Measurements from ENCODE around the gene ZBTB49.

The ZBTB49 gene

DNA sequence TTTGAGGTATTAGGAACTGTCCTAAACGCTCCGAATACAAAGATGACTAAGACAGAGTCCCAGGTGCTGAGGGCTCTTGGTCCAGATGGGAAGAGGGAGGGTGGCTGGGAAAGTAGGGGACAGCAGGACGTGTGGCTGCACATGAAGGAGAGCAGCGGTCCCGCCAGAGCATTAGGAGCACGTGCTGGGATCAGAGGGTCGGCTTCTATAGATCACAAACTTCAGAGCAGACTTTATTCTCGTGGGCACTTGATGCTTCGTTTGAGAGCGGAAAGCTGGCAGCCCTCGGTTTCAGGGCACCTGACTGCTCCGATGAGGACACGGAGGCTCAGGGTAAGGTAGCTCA, 26.1 kb downstream of the ZBTB49 start:
- no peak overlapping the region for H3K4me3 ChIP-seq (ENCODE audit: low read depth, low read length)
- TF ChIP-seq, protein P1, sequence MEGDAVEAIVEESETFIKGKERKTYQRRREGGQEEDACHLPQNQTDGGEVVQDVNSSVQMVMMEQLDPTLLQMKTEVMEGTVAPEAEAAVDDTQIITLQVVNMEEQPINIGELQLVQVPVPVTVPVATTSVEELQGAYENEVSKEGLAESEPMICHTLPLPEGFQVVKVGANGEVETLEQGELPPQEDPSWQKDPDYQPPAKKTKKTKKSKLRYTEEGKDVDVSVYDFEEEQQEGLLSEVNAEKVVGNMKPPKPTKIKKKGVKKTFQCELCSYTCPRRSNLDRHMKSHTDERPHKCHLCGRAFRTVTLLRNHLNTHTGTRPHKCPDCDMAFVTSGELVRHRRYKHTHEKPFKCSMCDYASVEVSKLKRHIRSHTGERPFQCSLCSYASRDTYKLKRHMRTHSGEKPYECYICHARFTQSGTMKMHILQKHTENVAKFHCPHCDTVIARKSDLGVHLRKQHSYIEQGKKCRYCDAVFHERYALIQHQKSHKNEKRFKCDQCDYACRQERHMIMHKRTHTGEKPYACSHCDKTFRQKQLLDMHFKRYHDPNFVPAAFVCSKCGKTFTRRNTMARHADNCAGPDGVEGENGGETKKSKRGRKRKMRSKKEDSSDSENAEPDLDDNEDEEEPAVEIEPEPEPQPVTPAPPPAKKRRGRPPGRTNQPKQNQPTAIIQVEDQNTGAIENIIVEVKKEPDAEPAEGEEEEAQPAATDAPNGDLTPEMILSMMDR (IDR thresholded peaks at IDR 0.05; ENCODE audit: borderline replicate concordance, insufficient read depth, low read depth, low read length): no peak

DNA sequence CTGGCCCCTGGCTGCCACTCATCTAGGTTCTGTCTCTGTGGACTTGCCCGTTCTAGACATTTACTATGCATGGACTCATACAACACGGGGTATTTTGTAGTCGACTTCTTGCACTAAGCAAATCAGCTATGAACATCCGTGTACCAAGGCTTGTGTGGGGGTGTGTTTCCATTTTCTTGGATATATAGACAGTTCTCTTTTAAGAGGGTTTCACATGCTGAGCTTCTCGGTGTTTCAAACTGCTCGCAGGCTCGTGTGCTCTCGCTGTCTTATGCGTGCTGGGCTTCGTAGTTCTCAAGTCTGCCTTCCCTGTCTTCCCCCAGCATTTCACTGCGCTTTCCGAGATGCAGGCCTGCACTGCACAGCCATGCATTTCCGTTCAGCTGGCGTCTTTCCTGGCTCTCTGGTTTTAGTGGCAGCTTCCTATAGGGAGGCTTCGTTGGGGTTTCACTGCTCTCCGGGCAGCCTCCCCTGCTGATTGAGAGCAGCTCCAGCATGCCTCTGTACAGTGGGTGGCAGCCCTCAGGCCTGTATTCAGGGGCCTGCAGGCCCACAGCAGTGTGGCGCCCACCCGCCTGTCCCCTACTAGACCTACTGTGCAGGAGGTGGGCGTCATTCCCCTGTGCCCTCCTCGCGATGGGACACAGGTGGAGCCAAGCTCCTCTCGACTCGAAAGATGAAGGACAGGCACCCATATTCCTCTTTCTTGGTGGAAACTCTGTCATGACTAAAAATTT, 27.6 kb downstream of the ZBTB49 start:
- H3K4me3 ChIP-seq (ENCODE audit: low read depth, low read length): no peak overlapping the region
- TF ChIP-seq, protein P1 (IDR thresholded peaks at IDR 0.05; ENCODE audit: borderline replicate concordance, insufficient read depth, low read depth, low read length): no peak

DNA sequence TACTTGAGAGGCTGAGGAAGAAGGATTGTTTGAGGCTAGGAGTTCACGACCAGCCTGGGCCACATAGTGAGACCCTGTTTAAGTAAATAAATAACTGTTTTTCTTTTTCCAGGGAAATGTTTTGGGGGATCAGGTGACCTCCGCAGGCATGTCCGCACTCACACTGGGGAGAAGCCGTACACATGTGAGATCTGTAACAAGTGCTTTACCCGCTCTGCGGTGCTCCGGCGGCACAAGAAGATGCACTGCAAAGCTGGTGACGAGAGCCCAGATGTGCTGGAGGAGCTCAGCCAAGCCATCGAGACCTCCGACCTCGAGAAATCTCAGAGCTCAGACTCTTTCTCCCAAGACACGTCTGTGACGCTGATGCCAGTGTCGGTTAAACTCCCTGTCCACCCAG, 30.5 kb downstream of the ZBTB49 start:
- no peak overlapping the region for H3K4me3 ChIP-seq (ENCODE audit: low read depth, low read length)
- TF ChIP-seq, protein P1 (IDR thresholded peaks at IDR 0.05; ENCODE audit: borderline replicate concordance, insufficient read depth, low read depth, low read length): no peak

DNA sequence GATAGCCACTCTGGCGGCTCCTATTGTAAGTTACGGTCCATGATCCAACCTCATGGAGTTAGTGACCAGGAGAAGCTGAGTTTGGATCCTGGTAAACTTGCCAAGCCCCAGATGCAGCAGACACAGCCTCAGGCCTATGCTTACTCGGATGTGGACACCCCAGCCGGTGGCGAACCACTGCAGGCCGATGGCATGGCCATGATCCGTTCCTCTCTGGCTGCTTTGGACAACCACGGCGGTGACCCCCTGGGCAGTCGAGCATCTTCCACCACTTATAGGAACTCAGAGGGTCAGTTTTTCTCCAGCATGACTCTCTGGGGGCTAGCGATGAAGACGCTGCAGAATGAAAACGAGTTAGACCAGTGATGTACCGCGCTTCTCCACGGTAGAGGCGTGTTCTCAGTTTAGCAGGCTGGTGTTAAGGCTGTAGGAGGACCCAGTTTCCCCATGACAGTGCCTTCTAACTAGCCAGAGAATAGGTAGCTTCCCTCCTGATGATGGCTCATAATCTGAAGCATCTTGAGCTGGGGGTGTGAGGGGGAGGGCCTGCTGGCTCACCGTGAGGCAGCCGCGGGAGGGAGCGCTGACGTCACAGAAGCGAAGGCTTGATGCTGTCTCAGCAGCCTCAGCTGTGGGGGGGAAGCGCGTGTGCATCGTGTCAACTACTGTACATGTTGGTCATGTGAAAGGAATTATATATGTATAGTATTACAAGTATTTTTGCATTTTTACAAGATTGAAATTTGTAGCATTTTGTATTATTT, 31.1 kb downstream of the ZBTB49 start:
- no peak overlapping the region for H3K4me3 ChIP-seq (ENCODE audit: low read depth, low read length)
- TF ChIP-seq, protein P1 (IDR thresholded peaks at IDR 0.05; ENCODE audit: borderline replicate concordance, insufficient read depth, low read depth, low read length): no peak

DNA sequence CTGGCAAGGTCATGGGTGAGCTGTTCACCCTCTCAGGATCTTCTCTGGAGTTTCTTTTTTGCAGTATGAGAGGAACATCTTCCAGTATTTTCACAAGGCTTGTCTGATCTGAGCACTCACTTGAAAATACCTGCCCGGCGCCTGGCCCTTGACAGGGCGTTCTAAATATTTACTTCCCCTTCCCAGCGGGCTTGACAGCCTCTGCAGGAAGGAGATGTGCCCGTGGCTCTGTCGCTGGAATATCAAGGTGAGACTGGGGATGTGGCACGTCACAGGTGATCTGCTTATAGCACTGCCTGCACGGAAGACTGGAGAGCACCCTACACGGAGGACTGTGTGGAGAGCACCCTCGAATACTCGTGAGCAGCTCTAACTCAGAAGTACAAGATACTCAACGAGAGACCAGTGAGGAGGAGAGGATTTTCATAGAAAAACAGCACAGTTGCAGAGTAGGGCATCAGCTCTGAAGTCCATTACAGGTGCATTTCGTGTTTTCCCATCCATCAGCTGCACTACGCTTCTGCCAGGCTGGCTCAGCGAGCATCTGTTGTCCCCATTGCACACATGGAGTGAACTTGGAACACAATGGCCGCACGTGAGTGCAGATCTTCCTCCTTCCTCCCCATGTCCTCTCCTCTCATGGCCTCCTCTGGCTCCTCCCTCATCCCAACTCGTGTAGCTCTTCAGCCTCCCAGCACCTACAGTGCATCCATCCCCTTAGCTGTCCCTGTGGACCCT, 32.1 kb downstream of the ZBTB49 start:
- H3K4me3 ChIP-seq (ENCODE audit: low read depth, low read length): no peak overlapping the region
- TF ChIP-seq, protein P1 (IDR thresholded peaks at IDR 0.05; ENCODE audit: borderline replicate concordance, insufficient read depth, low read depth, low read length): no peak

DNA sequence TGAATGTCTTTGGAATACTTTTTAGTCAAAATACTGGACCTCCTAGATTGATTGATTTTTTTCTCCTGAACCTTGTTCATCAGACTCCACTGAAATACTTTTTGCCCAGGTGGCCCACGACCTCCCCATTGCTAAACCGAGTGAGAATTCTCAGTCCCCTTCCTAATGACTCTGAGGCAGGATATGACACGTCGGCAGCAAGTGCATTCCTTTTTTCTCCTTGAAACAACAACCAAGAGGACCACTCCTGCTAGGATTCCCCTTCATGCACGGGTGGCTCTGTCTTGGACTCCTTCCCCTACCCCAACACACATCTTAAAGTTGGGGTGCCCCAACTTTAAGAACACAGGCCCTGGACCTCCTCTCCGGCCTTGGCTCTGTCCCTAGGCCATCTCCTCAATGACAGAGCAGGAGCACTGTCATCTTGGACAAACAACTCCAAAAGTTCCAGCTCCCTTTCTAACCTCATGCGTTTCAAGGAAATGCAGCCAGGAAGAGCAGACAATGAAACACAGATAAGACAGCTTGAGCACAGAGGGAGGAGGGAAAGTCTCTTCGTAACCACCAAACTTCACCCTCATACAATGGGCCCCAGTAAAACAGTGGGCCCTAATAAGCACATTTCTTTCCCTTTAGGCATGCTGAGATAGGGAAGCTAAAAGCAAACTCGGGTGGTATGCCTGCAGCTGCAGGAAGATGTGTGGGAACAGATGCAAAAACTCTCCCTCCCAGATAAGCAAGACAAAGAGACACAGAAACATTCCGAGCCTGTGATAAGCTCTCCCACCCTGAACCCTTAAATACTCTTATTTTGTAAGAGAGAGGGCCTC, 33.9 kb downstream of the ZBTB49 start:
- H3K4me3 ChIP-seq (ENCODE audit: low read depth, low read length): no peak overlapping the region

More for the DNA sequence above, 33.9 kb downstream of the ZBTB49 start:
- TF ChIP-seq, protein P1 (IDR thresholded peaks at IDR 0.05; ENCODE audit: borderline replicate concordance, insufficient read depth, low read depth, low read length): no peak

Measured in GM12875 (cell line).